ENCODE data around the gene CDC20. TPM values are rescaled to one million over a fixed set of nuclear protein-coding genes. Genes with fewer than 3 reads are reported as not detected.

CDC20 gene
- total RNA-seq, 2 experiments from 2014 or later, result 179 to 194 TPM

DNA sequence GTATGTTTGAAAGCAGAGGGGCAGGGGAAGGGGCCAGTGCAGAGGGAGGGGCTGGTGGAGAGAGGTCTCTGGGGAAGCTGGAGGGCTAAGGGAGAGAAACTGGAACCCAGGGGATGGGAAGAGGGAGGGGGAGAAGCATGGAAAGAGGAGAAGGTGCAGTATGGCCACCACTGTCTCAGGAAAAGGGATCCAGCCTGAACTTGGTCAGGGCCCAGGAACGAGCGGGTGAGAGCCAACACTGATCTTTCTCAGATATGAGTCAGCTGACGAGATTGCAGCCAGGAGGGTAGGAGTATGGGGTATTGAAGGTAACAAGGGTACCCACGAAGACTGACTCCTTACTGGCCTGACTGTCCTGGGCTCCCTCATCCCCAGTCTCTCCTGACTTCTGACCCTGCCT is 40.0 kb upstream of the CDC20 start:
- H3K27ac Mint-ChIP-seq, result no peak overlapping the region
- no peaks in the 10 kb centered on the region for H3K9me3 Mint-ChIP-seq
- no peaks in the 10 kb centered on the region for H3K36me3 Mint-ChIP-seq (ENCODE audit: low read depth)
- CTCF ChIA-PET, result interaction anchor here (0.7 kb wide), 1 partner anchor 477 kb away, joined by 5 read pairs; no protein-coding TSS in a partner anchor
- intact Hi-C loops (cut with micrococcal nuclease), result no loop called here
- no peaks in the 10 kb centered on the region for H3K27me3 Mint-ChIP-seq (ENCODE audit: low read depth)
- H3K4me1 Mint-ChIP-seq (ENCODE audit: low read depth), result no peaks in the 10 kb centered on the region
- no peak for DNase-seq
- H3K4me3 Mint-ChIP-seq, result no peak overlapping the region

DNA sequence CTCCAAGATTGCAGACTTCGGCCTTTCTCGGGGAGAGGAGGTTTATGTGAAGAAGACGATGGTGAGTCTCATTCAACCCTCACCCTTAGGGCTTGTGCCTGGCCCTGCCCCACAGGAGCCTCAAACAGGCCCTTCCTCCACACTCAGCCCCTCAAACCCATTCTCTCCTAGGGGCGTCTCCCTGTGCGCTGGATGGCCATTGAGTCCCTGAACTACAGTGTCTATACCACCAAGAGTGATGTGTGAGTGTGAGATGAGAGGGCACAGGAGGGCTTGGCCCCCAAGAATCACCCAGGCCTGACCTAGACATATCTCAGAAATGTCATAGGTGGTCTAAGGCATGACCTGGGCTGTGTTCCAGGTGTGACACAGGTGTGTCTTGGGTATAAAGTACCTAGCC is 39.5 kb upstream of the CDC20 start:
- H3K4me1 Mint-ChIP-seq (ENCODE audit: low read depth), result no peaks in the 10 kb centered on the region
- H3K4me3 Mint-ChIP-seq, result no peak overlapping the region
- H3K9me3 Mint-ChIP-seq, result peaks cover 2% of the 10 kb centered on the region
- DNase-seq, result no peak
- intact Hi-C loops (cut with micrococcal nuclease), result no loop called here
- CTCF ChIA-PET, result no interaction called here
- H3K36me3 Mint-ChIP-seq (ENCODE audit: low read depth), result peaks cover under 1% of the 10 kb centered on the region
- H3K27me3 Mint-ChIP-seq (ENCODE audit: low read depth), result no peaks in the 10 kb centered on the region
- H3K27ac Mint-ChIP-seq, result no peak overlapping the region

DNA sequence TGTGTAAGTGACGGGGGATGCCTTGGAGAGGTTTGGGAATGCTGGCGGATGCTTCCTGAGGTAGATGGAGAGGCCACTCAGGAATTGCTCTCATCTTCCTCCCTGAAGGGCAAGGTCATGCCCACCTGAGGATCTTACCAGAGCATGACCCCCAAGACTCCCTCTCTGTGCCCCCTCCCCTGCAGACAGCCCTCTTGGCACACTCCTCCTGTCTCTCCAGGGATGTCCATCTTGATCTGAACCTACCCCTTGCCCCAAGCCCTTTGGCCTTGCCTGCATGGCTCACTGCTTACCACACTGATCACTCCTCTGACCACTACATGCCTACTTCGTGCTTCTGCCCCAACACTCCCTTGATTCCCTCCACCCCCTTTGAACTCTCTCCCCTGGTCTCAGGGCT is 39.0 kb upstream of the CDC20 start:
- H3K4me1 Mint-ChIP-seq (ENCODE audit: low read depth), result no peaks in the 10 kb centered on the region
- H3K36me3 Mint-ChIP-seq (ENCODE audit: low read depth), result peaks cover 6% of the 10 kb centered on the region
- no peak overlapping the region for H3K4me3 Mint-ChIP-seq
- peaks cover 6% of the 10 kb centered on the region for H3K9me3 Mint-ChIP-seq
- CTCF ChIA-PET, result no interaction called here
- DNase-seq, result no peak
- H3K27ac Mint-ChIP-seq, result no peak overlapping the region
- intact Hi-C loops (cut with micrococcal nuclease), result no loop called here
- no peaks in the 10 kb centered on the region for H3K27me3 Mint-ChIP-seq (ENCODE audit: low read depth)

DNA sequence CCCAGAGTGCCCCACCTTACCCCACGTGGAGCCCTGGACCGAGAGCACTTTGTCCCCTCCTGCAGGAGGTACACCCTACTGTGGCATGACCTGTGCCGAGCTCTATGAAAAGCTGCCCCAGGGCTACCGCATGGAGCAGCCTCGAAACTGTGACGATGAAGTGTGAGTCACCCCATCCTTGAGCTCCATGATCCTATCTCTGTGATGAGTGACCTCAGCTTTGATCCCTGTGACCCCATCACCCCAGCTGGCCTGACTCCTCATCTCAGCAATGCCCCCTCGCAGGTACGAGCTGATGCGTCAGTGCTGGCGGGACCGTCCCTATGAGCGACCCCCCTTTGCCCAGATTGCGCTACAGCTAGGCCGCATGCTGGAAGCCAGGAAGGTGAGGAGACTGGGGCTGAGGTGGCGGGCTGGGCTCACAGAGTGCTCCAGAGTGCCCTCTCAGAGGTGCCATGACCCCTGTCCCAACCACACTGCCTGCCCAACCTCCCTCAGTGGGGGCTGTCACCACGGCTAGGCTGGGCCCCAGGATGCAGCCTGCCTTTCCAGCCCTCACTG is 37.4 kb upstream of the CDC20 start:
- intact Hi-C loops (cut with micrococcal nuclease), result no loop called here
- CTCF ChIA-PET, result interaction anchor here (0.6 kb wide), 1 partner anchor 36 kb away, joined by 3 read pairs; no protein-coding TSS in a partner anchor
- no peak for DNase-seq
- Mint-ChIP-seq H3K27ac (no peak overlapping the region), H3K9me3 (peaks cover 14% of the 10 kb centered on the region), H3K36me3 (ENCODE audit: low read depth) (peaks cover 7% of the 10 kb centered on the region), H3K4me1 (ENCODE audit: low read depth) (no peaks in the 10 kb centered on the region), H3K27me3 (ENCODE audit: low read depth) (no peaks in the 10 kb centered on the region), H3K4me3 (no peak overlapping the region)

DNA sequence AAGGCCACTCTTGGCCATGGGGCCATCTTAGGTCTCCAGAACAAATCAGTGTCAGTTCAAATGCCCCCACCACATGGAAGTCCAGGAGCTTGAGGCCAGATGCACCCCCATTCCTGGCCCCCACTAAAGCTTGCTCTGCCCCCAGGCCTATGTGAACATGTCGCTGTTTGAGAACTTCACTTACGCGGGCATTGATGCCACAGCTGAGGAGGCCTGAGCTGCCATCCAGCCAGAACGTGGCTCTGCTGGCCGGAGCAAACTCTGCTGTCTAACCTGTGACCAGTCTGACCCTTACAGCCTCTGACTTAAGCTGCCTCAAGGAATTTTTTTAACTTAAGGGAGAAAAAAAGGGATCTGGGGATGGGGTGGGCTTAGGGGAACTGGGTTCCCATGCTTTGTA is 36.3 kb upstream of the CDC20 start:
- CTCF ChIA-PET, result no interaction called here
- H3K4me1 Mint-ChIP-seq (ENCODE audit: low read depth), result no peaks in the 10 kb centered on the region
- peaks cover 7% of the 10 kb centered on the region for H3K36me3 Mint-ChIP-seq (ENCODE audit: low read depth)
- no peak for DNase-seq
- H3K27ac Mint-ChIP-seq, result no peak overlapping the region
- no peaks in the 10 kb centered on the region for H3K27me3 Mint-ChIP-seq (ENCODE audit: low read depth)
- H3K9me3 Mint-ChIP-seq, result peaks cover 14% of the 10 kb centered on the region
- intact Hi-C loops (cut with micrococcal nuclease), result no loop called here
- no peak overlapping the region for H3K4me3 Mint-ChIP-seq

DNA sequence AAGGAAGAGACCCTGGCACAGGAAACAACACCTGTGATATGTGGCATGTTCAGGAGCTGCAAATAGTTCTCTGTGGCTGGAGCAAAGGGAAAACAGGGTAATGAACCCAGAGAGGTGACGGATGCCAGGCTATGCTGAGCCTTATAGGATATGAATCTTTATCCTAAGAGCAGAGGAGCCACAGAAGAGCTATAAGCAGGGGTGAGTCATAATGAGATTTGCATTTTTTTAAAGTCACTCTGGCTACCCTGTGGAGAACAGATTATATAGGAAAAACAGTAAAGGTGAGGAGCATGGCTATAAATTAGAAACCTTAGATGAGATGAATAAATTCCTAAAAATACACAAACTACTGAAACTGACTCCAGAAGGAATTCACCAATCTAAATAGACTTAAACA is 34.0 kb upstream of the CDC20 start:
- H3K27me3 Mint-ChIP-seq (ENCODE audit: low read depth), result no peaks in the 10 kb centered on the region
- peaks cover 7% of the 10 kb centered on the region for H3K36me3 Mint-ChIP-seq (ENCODE audit: low read depth)
- intact Hi-C loops (cut with micrococcal nuclease), result no loop called here
- no peak overlapping the region for H3K4me3 Mint-ChIP-seq
- CTCF ChIA-PET, result no interaction called here
- no peak for DNase-seq
- peaks cover 2% of the 10 kb centered on the region for H3K4me1 Mint-ChIP-seq (ENCODE audit: low read depth)
- peaks cover 16% of the 10 kb centered on the region for H3K9me3 Mint-ChIP-seq
- H3K27ac Mint-ChIP-seq, result no peak overlapping the region

DNA sequence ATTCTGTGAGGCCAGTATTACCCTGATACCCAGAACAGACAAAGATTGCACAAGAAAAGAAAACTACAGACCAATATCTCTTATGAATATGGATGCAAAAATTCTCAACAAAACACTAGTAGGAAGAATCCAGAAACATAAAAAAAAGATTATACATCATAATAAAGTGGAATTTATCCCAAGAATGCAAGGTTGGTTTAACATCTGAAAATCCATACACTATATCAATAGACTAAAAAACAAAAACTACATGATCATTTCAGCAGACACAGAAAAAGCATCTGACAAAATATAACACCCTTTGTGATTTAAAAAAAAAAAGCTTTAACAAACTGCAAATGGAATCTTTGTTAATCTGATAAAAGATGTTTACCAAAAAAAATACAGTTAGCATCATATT is 33.4 kb upstream of the CDC20 start:
- Mint-ChIP-seq H3K27me3 (ENCODE audit: low read depth) (no peaks in the 10 kb centered on the region), H3K9me3 (peaks cover 16% of the 10 kb centered on the region), H3K27ac (no peak overlapping the region), H3K4me1 (ENCODE audit: low read depth) (peaks cover 7% of the 10 kb centered on the region), H3K4me3 (no peak overlapping the region), H3K36me3 (ENCODE audit: low read depth) (peaks cover 7% of the 10 kb centered on the region)
- intact Hi-C loops (cut with micrococcal nuclease), result no loop called here
- CTCF ChIA-PET, result no interaction called here
- DNase-seq, result no peak

DNA sequence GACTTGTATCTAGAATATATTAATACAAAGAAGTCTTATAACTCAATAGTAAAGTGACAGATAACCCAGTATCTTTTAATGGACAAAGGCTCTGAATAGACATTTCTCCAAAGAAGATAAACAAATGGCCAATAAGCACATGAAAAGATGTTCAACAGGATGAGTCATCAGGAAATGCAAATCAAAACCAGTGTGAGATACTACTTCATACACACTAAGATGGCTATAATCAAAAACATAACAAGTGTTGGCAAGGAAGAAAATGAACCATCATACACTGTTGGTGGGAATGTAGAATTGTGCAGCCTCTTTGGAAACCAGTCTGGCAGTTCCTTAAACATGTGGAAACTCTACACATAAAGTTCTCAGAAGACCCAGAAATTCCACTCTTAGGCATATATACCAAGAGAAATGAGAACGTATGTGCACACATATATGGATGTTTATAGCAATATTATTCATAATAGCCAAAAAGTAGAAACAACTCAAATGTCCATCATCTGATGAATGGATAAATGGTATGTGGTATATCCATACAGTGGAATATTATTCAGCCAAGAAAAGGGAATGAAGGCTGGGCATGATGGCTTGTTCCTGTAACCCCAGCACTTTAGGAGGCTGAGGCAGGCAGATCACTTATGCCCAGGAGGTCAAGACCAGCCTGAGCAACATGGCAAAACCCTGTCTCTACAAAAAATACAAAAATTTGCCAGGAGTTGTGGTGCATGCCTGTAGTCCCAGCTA is 31.1 kb upstream of the CDC20 start:
- intact Hi-C loops (cut with micrococcal nuclease), result no loop called here
- H3K36me3 Mint-ChIP-seq (ENCODE audit: low read depth), result peaks cover 7% of the 10 kb centered on the region
- H3K27me3 Mint-ChIP-seq (ENCODE audit: low read depth), result no peaks in the 10 kb centered on the region
- H3K27ac Mint-ChIP-seq, result no peak overlapping the region
- H3K4me1 Mint-ChIP-seq (ENCODE audit: low read depth), result peaks cover 11% of the 10 kb centered on the region
- no peak overlapping the region for H3K4me3 Mint-ChIP-seq
- CTCF ChIA-PET, result no interaction called here
- no peak for DNase-seq
- H3K9me3 Mint-ChIP-seq, result peaks cover 16% of the 10 kb centered on the region

DNA sequence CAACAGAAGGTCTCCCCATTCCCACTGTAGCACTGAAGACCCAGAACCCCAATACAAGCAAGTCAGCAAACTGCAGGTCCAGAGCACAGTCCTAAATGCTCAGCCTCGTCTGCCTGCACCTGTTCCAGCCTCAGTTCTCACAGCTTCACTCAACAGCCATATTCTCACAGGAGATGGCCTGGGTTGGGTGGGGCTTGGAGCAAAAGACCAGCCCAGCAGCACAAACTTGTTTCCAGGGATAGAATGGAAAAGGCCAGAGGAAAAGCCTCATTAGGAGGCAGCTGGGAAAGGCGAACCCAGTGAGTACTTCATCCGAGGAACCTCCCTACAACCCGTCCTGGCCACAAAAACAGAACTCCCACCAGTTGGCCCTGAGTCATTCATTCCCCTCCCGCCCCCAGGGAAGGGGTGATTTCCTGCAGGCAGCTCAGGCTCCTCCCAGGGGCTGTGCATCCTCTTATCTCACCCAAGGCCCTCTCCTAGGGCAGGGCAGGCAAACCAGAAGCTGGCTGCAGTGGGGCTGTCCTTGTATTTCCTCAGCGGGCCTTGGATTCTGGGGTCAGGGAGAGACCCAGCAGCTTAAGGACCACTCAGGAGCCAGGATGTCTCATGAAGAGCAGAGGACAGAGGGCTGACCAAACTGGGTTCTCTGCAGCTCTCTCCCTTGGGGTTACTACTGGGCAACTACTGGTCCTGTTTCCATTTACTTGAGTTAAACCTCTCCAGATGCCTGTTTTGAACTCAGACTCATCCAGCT is 28.6 kb upstream of the CDC20 start:
- DNase-seq, result peak; percentile 76
- Mint-ChIP-seq H3K27ac (no peak overlapping the region), H3K9me3 (peaks cover 6% of the 10 kb centered on the region), H3K4me1 (ENCODE audit: low read depth) (peaks cover 11% of the 10 kb centered on the region), H3K27me3 (ENCODE audit: low read depth) (no peaks in the 10 kb centered on the region), H3K36me3 (ENCODE audit: low read depth) (no peaks in the 10 kb centered on the region), H3K4me3 (no peak overlapping the region)
- intact Hi-C loops (cut with micrococcal nuclease), result no loop called here
- CTCF ChIA-PET, result interaction anchor here (1.1 kb wide), 1 partner anchor 356 kb away, joined by 3 read pairs; no protein-coding TSS in a partner anchor

DNA sequence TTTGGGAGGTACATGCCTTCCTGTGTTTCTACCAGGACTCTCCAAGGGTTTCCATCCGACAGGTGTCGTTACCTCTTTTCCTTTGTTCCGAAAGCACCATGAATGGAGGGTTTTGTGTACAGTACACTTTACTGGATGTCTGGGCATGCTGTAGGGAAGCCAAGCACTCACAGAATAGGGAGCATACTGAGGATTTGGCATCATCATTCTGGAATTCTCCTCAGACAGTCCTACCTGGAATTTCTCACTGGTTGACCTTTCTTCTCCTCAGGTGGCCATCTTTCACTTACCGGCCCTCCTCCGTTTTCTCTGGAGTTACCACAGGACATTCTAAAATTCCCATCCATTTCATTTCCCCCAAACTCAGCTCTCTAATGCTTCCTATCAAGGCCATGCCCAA is 27.1 kb upstream of the CDC20 start:
- H3K4me1 Mint-ChIP-seq (ENCODE audit: low read depth), result peaks cover 11% of the 10 kb centered on the region
- no peaks in the 10 kb centered on the region for H3K36me3 Mint-ChIP-seq (ENCODE audit: low read depth)
- CTCF ChIA-PET, result no interaction called here
- no peak overlapping the region for H3K4me3 Mint-ChIP-seq
- H3K27ac Mint-ChIP-seq, result no peak overlapping the region
- no peaks in the 10 kb centered on the region for H3K27me3 Mint-ChIP-seq (ENCODE audit: low read depth)
- intact Hi-C loops (cut with micrococcal nuclease), result no loop called here
- no peak for DNase-seq
- peaks cover 2% of the 10 kb centered on the region for H3K9me3 Mint-ChIP-seq

DNA sequence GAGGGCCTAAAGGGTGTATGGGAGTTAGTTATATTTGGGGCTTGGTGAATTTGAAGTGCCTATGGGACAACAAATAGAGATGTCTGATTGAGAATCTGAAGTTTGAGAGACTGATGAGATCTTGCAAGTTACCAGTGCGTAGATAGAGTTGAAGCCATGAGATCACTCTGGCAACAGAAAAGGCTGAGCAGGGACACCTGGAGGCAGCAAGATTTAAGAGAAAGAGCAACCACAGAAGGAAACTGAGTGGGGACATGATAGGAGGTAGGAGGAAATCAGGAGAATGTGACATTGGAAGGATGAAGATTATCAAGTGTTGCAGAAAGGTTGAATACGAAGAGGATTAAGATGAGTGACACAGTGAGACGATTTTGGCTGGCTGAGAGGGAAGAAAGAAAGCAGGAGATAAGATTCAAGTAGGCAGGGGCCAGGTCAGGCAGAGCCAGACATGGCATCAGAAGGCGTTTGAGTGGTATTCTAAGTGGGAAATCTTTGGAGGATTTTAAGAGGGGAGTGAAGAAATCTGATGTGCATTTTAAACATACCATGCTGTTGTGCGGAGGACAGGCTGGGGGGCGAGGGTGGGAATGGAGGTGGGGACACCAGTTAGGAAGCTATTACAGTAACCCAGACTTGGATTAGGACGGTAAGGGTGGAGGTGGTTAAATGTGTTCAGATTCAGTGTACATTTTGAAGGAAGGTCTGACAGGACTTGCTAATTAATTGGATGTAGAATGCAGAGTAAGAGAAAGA is 24.2 kb upstream of the CDC20 start:
- Mint-ChIP-seq H3K27me3 (ENCODE audit: low read depth) (no peaks in the 10 kb centered on the region), H3K4me3 (no peak overlapping the region), H3K27ac (no peak overlapping the region), H3K4me1 (ENCODE audit: low read depth) (peaks cover 11% of the 10 kb centered on the region), H3K9me3 (no peaks in the 10 kb centered on the region), H3K36me3 (ENCODE audit: low read depth) (no peaks in the 10 kb centered on the region)
- intact Hi-C loops (cut with micrococcal nuclease), result no loop called here
- CTCF ChIA-PET, result no interaction called here
- DNase-seq, result no peak

DNA sequence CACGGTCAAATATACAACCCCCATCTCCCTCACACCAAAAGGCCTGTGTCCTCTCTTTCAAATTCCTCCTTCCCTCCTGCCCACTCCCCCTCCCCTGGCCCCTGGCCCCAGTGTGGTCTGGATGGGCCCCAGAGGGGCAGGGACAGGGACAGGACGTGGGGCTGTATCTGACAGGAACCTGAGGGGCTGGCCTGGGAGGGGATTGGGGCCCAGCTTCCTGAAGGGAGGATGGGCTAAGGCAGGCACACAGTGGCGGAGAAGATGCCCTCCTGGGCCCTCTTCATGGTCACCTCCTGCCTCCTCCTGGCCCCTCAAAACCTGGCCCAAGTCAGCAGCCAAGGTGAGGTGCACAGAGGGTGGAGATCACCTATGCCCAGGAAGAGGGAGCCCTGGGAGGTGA is 21.2 kb upstream of the CDC20 start, which contains the start of gene MPL:
Gene MPL (plus strand): TSS at position 231 of the 400 bp plus-strand sequence. CDS start 31 bp downstream, at position 262.
- intact Hi-C loops (cut with micrococcal nuclease), result no loop called here
- Mint-ChIP-seq H3K27ac (no peak within 1 kb of the TSS), H3K4me3 (no peak within 1 kb of the TSS), H3K9me3 (no peaks in the 10 kb centered on the region), H3K36me3 (ENCODE audit: low read depth) (no peaks in the 10 kb centered on the region), H3K4me1 (ENCODE audit: low read depth) (no peaks in the 10 kb centered on the region), H3K27me3 (ENCODE audit: low read depth) (no peaks in the 10 kb centered on the region)
- CTCF ChIA-PET, result interaction anchor here (0.6 kb wide), 1 partner anchor 359 kb away, joined by 3 read pairs; no protein-coding TSS in a partner anchor
- DNase-seq, result no peak

Data from activated naive CD4-positive, alpha-beta T cell treated with anti-CD3 and anti-CD28 coated beads for 36 hours (primary cell).